Superior temporal gyrus (tissue), 1 donor: Measurements from ENCODE around the gene SLC18A3.

Source experiments
- DNase-seq: peaks from one replicate; pipeline ENCODE4 v3.0.0-alpha.2; 2016; ENCODE audit errors: extremely low spot score

SLC18A3 gene

DNA sequence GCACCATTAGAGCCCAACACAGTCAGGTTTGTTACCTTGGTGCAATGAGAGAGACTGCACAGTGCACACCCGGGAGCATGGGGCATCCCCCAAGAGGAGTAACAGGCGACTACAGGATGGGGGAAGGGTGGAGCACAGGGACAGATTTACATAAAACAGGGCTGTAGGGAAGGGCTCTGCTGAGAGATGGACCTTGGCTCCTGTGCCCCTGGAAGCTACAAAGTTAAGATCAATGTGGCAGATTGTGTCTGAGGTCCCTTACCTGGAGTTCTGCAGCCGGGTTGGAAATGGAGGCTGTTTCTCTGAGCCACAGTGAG lies 13.7 kb upstream of the SLC18A3 start:
- DNase-seq = no peak

DNA sequence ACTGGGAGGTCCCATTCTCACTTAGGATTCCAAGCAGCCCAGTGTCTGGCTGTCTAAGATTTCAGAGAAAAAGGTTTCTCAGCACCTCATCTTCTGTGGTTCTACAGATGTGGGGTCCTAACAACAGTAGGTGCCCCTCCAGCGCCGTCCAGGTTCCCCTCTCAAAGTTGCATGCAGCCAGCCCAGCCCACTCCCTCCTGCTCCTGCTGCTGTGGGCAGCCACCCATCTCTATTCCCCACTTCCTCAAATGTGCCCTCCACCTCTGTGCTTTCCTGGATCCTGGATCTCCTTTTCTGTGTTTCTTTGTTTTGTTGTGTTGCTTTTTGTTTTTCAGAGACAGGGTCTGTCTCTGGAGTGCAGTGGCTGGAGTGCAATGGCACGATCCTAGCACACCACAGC lies 13.3 kb upstream of the SLC18A3 start:
- DNase-seq = no peak

DNA sequence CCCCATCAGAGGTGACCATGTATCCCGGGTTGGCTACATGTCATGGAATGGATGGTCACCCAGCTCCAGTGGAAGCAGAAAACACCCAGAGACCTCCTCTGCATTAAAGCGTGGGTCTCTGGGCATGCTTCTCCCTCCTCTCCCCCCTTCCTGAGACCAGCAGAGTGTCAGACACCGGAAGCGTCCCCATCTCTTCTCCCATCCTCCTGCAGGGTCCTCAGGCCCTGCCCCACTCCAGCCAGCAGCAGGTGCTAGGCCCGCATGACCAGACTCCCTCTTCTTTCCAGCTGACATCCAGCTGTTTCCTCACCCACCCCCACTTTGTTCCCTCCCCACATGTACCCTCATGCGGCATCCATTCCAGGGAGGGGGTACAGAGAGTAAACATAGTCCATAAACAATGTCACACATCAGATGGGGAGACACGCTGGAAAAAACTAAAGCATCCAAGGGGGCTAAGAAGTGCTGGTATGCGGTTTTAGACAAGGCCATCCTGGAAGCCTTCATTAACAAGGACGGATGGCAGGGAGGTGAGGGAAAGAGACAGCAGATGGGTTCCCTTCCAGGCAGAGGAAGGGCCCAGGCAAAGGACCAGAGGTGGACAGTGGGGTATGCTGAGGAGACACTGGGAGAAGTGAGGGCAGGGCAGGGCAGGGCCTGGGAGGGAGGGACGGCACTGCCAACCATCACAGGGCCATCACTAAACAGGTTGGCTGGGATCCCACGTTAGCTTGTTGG lies 12.5 kb upstream of the SLC18A3 start:
- no peak for DNase-seq

DNA sequence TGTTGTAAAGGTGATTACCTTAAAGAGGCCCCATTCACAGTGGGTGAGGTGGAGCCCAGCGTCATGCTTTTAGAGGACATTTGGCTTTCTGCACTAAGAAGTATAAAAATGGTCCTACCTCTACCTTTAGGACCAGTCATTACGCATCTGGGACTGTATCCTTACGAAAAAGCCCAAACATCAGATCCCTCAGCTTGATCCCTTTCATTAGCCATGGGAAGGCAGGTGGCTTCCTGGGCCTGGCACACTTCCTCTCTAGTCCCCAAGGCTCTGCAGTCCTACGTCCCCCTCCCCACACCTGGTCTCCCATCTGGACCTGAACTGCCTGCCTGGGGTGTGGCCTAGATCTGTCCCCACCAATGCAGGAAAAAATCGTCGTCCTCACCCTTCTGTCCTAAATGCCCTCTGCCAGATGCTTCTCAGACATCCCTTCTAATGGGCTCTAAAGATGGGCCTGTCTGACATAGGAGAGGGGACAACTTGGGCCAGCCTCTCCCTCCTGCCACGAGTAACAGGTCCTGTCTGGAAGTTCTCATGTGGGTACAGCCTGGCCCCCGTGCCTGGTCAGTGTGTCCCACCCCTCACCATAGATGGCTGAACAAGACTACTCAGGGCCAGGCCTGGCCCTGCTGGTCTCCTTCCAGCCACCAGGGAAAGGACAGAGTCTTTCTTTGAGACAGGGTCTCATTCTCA lies 11.8 kb upstream of the SLC18A3 start:
- DNase-seq = no peak

DNA sequence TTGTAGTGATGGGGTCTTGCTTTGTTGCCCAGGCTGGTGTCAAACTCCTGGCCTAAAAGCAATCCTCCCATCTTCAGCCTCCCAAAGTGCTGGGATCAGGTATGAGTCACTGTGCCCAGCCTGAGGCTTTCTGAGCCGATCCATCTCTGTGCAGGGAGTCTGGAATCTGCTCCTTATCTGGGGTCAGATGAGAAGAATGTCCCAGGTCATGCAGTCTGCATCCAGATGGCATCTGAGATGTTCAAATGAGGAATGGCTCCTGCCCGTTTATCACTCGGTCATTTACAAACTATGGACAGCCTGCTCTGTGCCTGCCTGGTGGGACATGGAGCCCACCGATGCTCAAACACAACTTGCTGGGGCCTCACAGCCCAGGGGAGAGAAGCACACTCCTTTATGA lies 11.1 kb upstream of the SLC18A3 start:
- DNase-seq = no peak

DNA sequence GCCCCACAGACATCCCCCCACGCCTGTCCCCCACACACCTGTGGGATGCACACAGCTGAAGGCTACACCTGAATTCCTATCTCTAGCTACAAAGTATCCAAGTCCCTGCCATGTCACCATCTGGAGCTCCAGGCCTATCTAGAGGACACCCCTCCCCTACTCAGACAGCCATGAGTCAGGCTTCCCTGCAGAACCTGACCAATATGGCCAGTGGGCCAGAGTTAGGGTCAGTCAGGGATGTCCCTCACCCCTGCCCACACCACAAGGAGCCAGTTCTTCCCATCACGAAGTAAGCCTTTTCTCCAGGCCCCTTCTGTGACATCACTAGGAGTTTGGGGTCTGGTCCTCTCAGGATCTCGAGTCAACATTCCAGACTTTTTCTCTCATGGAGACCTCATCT lies 10.6 kb upstream of the SLC18A3 start:
- no peak for DNase-seq

DNA sequence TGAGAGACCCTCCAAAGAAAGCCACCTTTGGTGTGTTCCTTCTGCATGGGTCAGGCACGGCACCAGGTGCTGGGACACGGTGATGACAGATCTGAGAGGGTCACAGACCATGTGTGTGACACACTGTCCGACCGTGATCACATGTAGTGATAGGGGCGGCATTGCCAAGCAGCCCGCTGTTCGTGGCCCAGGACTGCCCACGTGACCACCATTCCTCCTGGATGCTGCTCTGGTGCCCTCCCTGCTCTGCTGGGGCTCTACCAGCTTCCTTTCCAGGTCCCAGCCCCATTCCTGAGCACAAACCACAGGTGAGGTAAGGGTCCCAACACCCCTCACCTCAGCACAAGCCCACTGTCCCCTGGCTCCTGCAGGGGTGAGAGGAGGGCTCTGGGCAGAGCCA lies 10.1 kb upstream of the SLC18A3 start:
- DNase-seq = no peak

DNA sequence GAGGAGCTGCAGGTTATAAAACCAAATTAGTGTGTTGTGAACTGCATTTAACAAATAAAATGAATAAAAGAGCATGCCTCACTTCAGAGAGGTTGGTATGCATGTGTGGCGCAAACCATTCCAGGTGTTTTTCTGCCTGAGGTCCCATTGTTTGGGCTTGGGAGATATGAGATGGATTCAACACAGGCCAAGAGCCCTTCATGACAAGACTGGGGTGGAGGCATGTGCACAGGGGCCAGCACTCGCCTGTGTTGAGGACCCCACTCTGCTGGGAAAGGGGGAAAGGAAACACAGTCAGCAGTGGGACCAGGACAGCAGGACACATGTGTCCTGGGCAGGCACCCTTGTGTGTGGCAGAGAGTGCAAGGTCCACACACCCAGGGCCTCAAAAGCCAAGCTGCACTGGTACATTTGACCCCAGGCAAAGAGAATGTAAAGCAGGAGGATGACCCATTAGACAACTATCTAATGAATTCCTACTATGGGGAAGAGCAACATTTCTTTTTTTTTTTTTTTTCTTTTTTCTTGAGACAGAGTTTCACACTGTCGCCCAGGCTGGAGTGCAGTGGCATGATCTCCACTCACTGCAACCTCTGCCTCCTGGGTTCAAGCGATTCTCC lies 9.2 kb upstream of the SLC18A3 start:
- no peak for DNase-seq

DNA sequence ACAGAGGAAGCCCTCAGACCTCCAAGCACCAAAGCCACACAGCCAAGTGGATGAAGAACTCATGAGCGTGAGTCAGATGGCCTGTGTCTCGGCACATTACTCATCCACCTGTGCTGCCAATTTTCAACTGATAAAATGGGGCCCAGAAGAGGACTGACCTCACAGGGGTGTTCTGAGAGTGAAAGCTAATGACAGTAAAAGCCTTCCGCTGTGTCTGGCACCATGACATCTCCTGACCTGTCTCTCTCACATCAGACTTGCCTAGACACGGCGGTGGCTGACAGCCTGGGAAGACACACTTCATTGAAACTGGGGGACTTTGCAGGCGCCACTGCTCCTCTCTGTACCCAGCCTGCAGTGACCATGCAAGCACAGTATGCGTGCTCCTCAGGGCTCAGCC lies 8.3 kb upstream of the SLC18A3 start:
- DNase-seq = no peak

DNA sequence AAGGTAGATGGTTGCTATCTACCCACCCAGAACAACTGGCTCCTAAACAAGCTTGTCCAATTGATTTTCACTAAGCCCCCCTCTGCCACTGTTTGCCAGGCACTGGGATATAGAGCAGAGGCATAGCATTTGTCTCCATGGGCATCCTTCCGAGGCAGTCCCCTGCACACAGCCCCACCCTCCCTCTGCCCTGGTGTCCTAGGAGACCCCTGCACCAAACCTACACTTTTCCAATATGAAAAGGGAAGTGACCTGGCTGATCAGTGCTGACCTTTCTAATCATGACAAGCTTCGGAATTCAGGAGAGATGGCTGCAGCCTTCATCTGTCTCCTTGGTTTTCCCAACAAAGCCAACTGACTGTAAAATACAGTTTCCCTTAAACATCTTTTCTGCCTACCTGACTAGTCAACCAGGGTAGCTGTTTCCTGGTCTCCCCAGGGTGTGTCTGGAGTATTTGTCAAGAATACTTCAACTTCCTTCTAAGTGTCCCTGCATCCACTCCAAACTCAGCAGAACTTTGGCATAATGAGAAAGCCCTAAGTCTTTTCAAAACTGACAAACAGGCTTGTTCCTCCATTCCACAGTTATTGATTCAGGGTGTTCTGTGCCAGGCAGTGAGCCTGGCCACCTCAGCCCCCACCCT lies 7.6 kb upstream of the SLC18A3 start:
- no peak for DNase-seq

DNA sequence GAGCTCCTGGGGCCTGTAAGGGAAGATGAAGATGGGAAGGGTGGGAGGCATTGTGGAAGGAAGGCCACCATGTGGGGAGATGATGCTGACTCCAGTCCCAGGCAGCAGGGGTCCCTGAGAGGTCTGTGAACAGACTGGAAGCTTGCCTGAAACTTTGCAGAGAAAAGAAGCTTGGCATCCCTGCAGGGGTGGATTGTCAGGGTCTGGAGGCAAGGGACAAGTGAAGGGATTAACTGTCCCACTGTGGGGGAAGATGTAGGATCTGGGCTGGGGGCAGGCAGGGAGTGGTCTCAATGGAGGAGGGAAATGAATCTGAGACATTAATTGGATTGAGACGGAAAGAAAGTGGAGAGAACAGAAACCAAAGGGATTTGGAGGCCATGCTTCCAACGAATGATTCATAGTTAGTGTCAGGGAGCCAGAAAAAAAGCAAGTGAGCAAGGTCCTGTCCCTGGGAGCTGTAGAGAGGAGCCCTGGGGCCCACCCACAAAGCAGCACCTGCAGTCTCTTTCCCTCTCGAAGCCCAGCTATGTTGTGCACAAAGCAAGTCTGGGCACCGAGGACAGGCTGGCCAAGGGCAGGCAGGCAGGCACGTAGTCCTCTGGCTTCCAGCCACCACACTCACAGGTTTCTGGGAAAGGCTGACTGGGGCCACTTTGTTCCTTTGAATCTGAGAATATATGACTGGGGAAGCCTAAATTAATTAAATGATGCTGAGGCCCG lies 4.7 kb upstream of the SLC18A3 start:
- DNase-seq = no peak

DNA sequence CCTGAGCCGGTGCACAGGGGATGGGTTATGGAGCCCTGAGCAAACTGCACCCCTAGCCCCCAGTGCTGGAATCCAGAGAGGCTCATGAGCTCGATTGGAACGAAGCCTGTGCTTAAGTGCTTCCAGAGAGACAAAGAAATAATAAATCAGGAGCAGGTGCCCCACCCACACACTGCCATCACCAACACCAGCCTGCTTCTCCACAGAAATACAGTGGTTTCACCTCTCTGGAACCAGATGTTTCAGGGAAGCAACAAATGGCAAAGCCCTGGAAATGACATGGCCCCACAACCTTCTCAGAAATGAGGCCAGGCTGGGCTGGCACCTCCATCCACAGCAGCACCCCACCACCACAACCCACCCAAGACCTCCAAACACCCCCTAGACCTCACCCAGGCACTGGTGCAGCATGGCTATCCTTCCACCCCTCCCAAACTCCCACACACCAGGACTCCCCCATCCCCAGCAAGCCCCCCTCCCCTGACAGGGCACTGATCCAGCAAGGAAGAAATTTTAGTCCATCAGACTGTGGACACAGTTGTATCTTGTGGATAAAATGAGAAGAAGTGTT lies 4.1 kb upstream of the SLC18A3 start:
- DNase-seq = no peak

DNA sequence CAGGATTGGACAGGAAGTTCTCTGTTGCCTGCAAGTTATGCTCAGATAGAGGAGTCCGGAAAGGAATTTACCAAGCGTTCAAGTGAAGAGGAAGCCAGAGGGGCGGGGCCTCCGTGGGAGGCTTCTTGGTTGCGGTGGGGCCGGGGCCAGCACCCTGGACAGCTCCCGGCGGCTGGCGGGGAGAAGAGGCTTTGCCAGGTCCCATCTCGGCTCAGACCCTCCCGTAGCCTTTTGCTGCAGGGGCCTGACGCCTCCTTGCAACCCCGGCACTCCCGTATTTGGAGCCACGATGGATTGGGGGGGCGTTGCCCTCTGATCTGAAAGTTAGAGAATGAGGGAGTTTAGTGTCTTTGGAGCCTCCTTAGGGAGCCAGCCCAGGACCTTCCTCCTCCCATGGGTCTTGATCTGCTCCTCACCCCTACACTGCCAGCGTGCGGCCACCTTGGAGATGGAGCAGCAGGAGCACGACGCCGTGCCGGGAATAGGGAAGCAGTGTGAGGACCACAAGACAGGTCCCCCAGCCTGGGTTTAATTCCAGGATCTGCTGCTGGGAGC lies 3.1 kb upstream of the SLC18A3 start:
- DNase-seq = peak; percentile 13

DNA sequence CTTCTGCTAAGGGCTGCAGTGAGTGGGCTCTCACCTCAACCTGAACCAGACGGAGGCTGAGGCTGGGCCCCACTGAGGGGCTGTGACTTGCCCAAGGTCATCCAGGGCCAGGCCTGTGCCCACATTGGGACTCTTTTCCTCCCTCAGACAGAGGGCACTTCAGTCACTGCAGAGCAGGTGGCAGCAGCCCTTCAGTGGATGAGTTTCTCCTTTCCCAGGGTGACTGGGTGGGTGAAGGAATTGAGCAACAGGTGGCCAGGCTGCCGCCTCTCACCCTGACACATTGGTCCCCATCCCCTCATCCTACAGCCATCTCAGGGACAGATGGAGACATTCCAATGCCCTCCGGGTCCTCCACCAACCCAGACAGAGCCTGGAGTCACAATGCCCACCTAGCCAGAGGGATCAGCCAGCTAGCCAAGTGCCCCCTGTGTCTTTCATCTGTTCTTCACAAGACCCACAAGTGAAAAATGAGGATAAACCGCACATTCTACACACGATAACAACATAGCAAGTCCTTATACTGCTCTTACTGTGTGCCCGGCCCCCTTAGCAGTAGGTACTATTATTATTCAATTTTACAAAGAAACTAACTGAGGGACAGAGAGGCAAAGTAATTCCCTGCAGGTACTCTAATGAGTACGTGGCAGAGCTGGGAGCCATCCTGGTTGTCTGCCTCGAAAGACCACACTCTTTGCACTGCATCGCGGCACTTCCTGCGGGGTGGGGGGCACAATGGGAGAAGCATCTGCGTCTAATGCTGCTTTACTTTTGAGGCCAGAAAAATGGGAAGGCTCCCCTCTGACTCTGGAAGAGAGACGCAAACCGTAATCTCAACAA lies 1.7 kb upstream of the SLC18A3 start:
- DNase-seq = no peak

DNA sequence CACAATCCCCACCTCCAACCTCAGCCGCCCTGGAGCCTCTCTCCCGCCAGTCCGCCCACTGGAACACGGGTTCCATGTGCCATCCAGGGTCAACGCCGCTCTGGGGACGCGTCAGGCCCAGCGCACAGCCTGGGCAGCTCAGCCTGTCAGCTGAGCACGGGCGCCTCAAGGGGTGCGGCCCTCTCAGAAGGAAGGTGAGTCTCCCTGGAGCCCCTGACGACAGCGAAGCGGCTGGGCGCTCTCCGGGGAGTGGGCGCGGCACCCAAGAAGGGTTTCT lies 1.2 kb upstream of the SLC18A3 start:
- no peak for DNase-seq

DNA sequence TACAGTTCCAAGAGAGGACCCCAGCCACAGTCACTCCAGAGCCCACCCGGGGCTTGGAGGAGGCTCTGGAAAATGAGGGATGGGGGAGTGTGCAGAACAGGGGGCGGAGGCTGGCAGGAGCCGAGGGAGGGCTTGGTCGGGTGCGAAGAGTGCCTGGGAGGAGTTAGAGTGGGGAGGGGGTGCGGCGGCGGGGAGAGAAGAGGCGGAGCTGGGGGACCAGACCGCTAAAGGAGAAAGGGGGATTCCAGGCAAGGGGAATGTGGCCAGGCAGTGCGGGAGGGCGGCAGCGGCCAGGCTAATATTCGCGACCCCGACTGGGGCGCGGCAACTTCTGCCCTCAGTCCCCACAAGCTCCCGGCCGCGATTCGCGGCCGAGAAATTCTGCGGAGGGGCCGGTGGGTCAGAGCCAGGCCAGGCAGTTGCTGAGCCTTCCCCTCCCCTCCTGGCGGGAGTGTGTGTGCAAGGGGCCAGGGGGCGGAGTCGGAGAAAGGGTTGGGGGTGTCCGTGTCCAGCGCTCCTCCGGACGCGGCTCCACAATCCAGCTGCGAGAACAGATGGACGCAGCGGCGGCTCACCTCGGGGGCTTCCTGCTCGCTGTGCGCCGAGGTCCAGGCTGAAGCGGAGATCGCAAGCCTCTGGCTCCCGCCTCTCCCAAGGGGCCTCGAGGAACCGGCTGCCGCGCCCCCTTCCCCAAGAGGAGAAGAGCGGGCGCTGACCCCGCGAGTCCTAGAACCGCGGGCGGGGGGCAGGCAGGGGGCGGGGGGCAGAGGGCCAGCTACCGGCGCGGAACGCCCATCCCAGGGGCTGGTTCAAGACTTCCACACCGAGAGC lies 612 bp upstream of the SLC18A3 start:
- no peak for DNase-seq

DNA sequence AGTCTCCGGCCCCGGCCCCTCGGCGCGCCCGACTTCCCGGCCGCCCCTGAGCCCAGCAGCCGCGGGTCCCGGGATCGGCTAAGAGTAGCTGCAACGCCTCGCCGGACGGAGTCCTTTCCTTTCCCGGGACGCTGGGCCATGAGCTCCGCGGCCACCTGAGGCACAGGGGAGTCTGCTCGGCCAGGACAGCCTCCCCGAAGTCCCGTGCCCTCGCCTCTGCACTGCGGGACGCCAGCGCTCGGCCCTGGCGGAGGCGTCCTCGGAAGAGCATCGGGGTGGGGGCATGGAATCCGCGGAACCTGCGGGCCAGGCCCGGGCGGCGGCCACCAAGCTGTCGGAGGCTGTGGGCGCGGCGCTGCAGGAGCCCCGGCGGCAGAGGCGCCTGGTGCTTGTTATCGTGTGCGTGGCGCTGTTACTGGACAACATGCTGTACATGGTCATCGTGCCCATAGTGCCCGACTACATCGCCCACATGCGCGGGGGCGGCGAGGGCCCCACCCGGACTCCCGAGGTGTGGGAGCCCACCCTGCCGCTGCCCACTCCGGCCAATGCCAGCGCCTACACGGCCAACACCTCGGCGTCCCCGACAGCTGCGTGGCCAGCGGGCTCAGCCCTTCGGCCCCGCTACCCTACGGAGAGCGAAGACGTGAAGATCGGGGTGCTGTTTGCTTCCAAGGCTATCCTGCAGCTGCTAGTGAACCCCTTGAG lies 502 bp downstream of the SLC18A3 start:
- no peak for DNase-seq

DNA sequence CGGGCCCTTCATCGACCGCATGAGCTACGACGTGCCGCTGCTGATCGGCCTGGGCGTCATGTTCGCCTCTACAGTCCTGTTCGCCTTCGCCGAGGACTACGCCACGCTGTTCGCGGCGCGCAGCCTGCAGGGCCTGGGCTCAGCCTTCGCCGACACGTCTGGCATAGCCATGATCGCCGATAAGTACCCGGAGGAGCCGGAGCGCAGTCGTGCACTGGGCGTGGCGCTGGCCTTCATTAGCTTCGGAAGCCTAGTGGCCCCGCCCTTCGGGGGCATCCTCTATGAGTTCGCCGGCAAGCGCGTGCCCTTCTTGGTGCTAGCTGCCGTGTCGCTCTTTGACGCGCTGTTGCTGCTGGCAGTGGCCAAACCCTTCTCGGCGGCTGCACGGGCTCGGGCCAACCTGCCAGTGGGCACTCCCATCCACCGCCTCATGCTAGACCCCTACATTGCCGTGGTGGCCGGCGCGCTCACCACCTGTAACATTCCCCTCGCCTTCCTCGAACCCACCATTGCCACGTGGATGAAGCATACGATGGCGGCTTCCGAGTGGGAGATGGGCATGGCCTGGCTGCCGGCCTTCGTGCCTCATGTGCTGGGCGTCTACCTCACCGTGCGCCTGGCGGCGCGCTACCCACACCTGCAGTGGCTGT lies 1.2 kb downstream of the SLC18A3 start:
- no peak for DNase-seq
